H1 (cell line): ENCODE measurements around the gene LY6G6C. TPM values are rescaled to one million over a fixed set of nuclear protein-coding genes. Genes with fewer than 3 reads are reported as not detected.

Source experiments
- CTCF ChIA-PET: fragments of 300-600 bp; sonication (Branson Sonifier 250); formaldehyde crosslinking; loops from one replicate; lab custom pipeline; 2021; ENCODE audit not compliant: partially characterized antibody; lab: Charles Lee
- POLR2A ChIA-PET: fragments of 300-600 bp; sonication (Branson Sonifier 250); formaldehyde crosslinking; loops from one replicate; lab custom pipeline; 2021; ENCODE audit warnings: inconsistent platforms; ENCODE audit not compliant: partially characterized antibody; lab: Charles Lee
- DNase-seq, 2 experiments: peaks; one replicate each; pipeline versions ENCODE4 v3.0.0 to v3.0.0-alpha.2; 2010 to 2022; ENCODE audit warnings: low spot score in 2 of 2, low read depth in 1 of 2, mixed read lengths in 1 of 2
- FAIRE-seq: peaks from 2 replicates; lab custom pipeline; 2011; peaks lifted over from hg19 to GRCh38; lab: Jason Lieb, UNC
- H2AFZ ChIP-seq: 2 replicates; pipeline ENCODE4 v1.8.1; 2012; ENCODE audit warnings: low read length, inconsistent platforms
- H2AK5ac ChIP-seq: 2 replicates; pipeline ENCODE4 v1.6.1; 2013; ENCODE audit warnings: low read depth, low read length
- H2BK120ac ChIP-seq: replicated peaks from 2 replicates; pipeline ENCODE3; 2013; ENCODE audit warnings: low read depth, low read length, inconsistent platforms
- H2BK12ac ChIP-seq: 2 replicates; pipeline ENCODE4 v1.6.1; 2013; ENCODE audit warnings: low read depth, low read length
- H2BK15ac ChIP-seq: 2 replicates; pipeline ENCODE4 v1.6.1; 2013; ENCODE audit warnings: low read length
- H2BK20ac ChIP-seq: 2 replicates; pipeline ENCODE4 v1.6.1; 2013; ENCODE audit warnings: low read length
- H2BK5ac ChIP-seq: 2 replicates; pipeline ENCODE4 v1.6.1; 2013; ENCODE audit warnings: low read depth, low read length
- H3K14ac ChIP-seq: 2 replicates; pipeline ENCODE4 v1.6.1; 2013; ENCODE audit warnings: inconsistent platforms; ENCODE audit not compliant: insufficient read length
- H3K18ac ChIP-seq: 2 replicates; pipeline ENCODE4 v1.6.1; 2013; ENCODE audit warnings: low read length; ENCODE audit errors: extremely low read depth
- H3K23ac ChIP-seq: 2 replicates; pipeline ENCODE4 v1.6.1; 2013; ENCODE audit warnings: inconsistent platforms; ENCODE audit not compliant: insufficient read length
- H3K23me2 ChIP-seq: 2 replicates; pipeline ENCODE4 v1.6.1; 2013; ENCODE audit warnings: low read depth, low read length
- H3K27ac ChIP-seq: 2 replicates; pipeline ENCODE4 v1.6.1; 2011; ENCODE audit warnings: low read depth, low read length, inconsistent platforms
- H3K27me3 ChIP-seq, 4 experiments: replicated peaks in 1 of 4; 1 replicate in 1 of 4; 2 replicates in 3 of 4; pipeline versions ENCODE4 v1.6.1 to v1.8.1; 2011 to 2013; ENCODE audit warnings: low read length in 3 of 4, mild to moderate bottlenecking in 3 of 4, inconsistent platforms in 2 of 4, mixed read lengths in 2 of 4, moderate library complexity in 1 of 4; ENCODE audit not compliant: control insufficient read depth in 3 of 4, insufficient read depth in 3 of 4; ENCODE audit errors: extremely low read depth in 1 of 4
- H3K36me3 ChIP-seq, 4 experiments: 2 replicates each; pipeline versions ENCODE4 v1.6.1 to v1.8.1; 2011 to 2013; ENCODE audit warnings: mild to moderate bottlenecking in 4 of 4, low read length in 3 of 4, moderate library complexity in 2 of 4, control low read depth in 1 of 4, inconsistent platforms in 1 of 4; ENCODE audit not compliant: insufficient read depth in 4 of 4, control insufficient read depth in 2 of 4
- H3K4ac ChIP-seq: replicated peaks from 2 replicates; pipeline ENCODE3; 2013; ENCODE audit warnings: low read length, low read depth, mixed read lengths, inconsistent platforms; ENCODE audit not compliant: insufficient read length
- H3K4me1 ChIP-seq, 4 experiments: replicated peaks in 1 of 4; 1 replicate in 1 of 4; 2 replicates in 3 of 4; pipeline versions ENCODE4 v1.6.1 to v1.8.1; 2011 to 2013; ENCODE audit warnings: low read length in 3 of 4, inconsistent platforms in 2 of 4, mixed read lengths in 1 of 4; ENCODE audit not compliant: insufficient read depth in 4 of 4, control insufficient read depth in 3 of 4
- H3K4me2 ChIP-seq, 2 experiments: 2 replicates each; pipeline versions ENCODE4 v1.6.1 to v1.8.1; 2011 to 2013; ENCODE audit warnings: low read depth in 2 of 2, low read length in 2 of 2, control low read depth in 1 of 2, inconsistent platforms in 1 of 2, mild to moderate bottlenecking in 1 of 2; ENCODE audit not compliant: insufficient read depth in 1 of 2
- H3K4me3 ChIP-seq, 4 experiments: fragments of 200-600, 300-600 bp in 1 of 4; sonication (generic), shearing (Covaris generic), sonication (Bioruptor Twin) in 1 of 4; 2 replicates each; pipeline versions ENCODE4 v1.5.1 to v1.8.1; 2011 to 2016; ENCODE audit warnings: low read length in 4 of 4, low read depth in 3 of 4, control low read depth in 2 of 4, inconsistent platforms in 2 of 4, mild to moderate bottlenecking in 2 of 4, mixed read lengths in 1 of 4, moderate library complexity in 1 of 4; ENCODE audit not compliant: insufficient read depth in 2 of 4; ENCODE audit errors: extremely low read depth in 1 of 4
- H3K56ac ChIP-seq: replicated peaks from 2 replicates; pipeline ENCODE3; 2013; ENCODE audit warnings: low read depth, mild to moderate bottlenecking, mixed read lengths, low read length, inconsistent platforms; ENCODE audit not compliant: insufficient read length
- H3K79me1 ChIP-seq: 2 replicates; pipeline ENCODE4 v1.6.1; 2013; ENCODE audit warnings: low read depth, low read length, control low read depth
- H3K79me2 ChIP-seq, 2 experiments: 2 replicates each; pipeline versions ENCODE4 v1.6.1 to v1.8.1; 2012 to 2013; ENCODE audit warnings: low read length in 2 of 2, mild to moderate bottlenecking in 2 of 2, inconsistent platforms in 1 of 2; ENCODE audit not compliant: insufficient read depth in 2 of 2, control insufficient read depth in 1 of 2
- H3K9ac ChIP-seq, 4 experiments: replicated peaks in 1 of 4; 1 replicate in 1 of 4; 2 replicates in 3 of 4; pipeline versions ENCODE4 v1.6.1 to v1.8.1; 2011 to 2013; ENCODE audit warnings: low read depth in 3 of 4, low read length in 3 of 4, control low read depth in 2 of 4, mild to moderate bottlenecking in 2 of 4, moderate library complexity in 2 of 4, inconsistent platforms in 1 of 4; ENCODE audit errors: extremely low read depth in 1 of 4
- H3K9me3 ChIP-seq, 2 experiments: 2 replicates each; pipeline versions ENCODE4 v1.6.1 to v1.8.1; 2012 to 2013; ENCODE audit warnings: mild to moderate bottlenecking in 2 of 2, moderate library complexity in 2 of 2, control low read depth in 1 of 2, inconsistent platforms in 1 of 2, low read depth in 1 of 2, low read length in 1 of 2, mixed read lengths in 1 of 2; ENCODE audit not compliant: insufficient read depth in 2 of 2
- H4K20me1 ChIP-seq, 2 experiments: replicated peaks in 1 of 2; 2 replicates each; pipeline versions ENCODE3 to v1.8.1; 2011 to 2013; ENCODE audit warnings: inconsistent platforms in 2 of 2, low read length in 2 of 2, mild to moderate bottlenecking in 1 of 2; ENCODE audit not compliant: insufficient read depth in 2 of 2, control insufficient read depth in 1 of 2
- H4K5ac ChIP-seq: 2 replicates; pipeline ENCODE4 v1.6.1; 2013; ENCODE audit warnings: low read length, low read depth, mixed read lengths, inconsistent platforms; ENCODE audit not compliant: insufficient read length
- H4K8ac ChIP-seq: 2 replicates; pipeline ENCODE4 v1.8.0; 2013; ENCODE audit warnings: mild to moderate bottlenecking, moderate library complexity, low read length, inconsistent platforms; ENCODE audit not compliant: insufficient read depth; ENCODE audit errors: extremely low read depth
- H4K91ac ChIP-seq: replicated peaks from 2 replicates; pipeline ENCODE3; 2013; ENCODE audit warnings: low read length, mixed read lengths, inconsistent platforms; ENCODE audit not compliant: insufficient read length
- BCL11A ChIP-seq, 2 experiments: IDR thresholded peaks; one replicate each; pipeline ENCODE4 v1.6.1; 2011; ENCODE audit warnings: low read depth in 2 of 2, low read length in 2 of 2, mild to moderate bottlenecking in 2 of 2
- CHD2 ChIP-seq: IDR thresholded peaks from 2 replicates; pipeline ENCODE4 v1.6.1; 2012; ENCODE audit warnings: low read length, improper control_type of control experiment
- CREB1 ChIP-seq: IDR thresholded peaks from 2 replicates; pipeline ENCODE4 v1.6.1; 2012; ENCODE audit warnings: inconsistent platforms
- CTCF ChIP-seq, 3 experiments: IDR thresholded peaks; 1 replicate in 2 of 3; 2 replicates in 1 of 3; pipeline versions ENCODE4 v1.5.1 to v1.6.1; 2011; ENCODE audit warnings: low read length in 3 of 3, mild to moderate bottlenecking in 3 of 3, inconsistent platforms in 2 of 3, low read depth in 1 of 3, moderate library complexity in 1 of 3; ENCODE audit not compliant: insufficient read depth in 1 of 3; ENCODE audit errors: control extremely low read depth in 1 of 3
- FOSL1 ChIP-seq: IDR thresholded peaks from 2 replicates; pipeline ENCODE4 v1.6.1; 2011; ENCODE audit warnings: mild to moderate bottlenecking, low read depth, low read length, moderate library complexity; ENCODE audit not compliant: insufficient read depth
- WGBS, 2 experiments: shearing (Covaris generic) in 1 of 2; methylation state at CpG; one replicate each; pipeline versions ENCODE4 v1.1.6 to v1.1.7; 2013 to 2015; ENCODE audit warnings: low lambda C conversion rate in 2 of 2, mixed read lengths in 2 of 2, inconsistent platforms in 1 of 2, low coverage in 1 of 2, missing lambda C conversion rate in 1 of 2; ENCODE audit not compliant: insufficient replicate concordance in 2 of 2, insufficient coverage in 1 of 2, insufficient read length in 1 of 2; ENCODE audit errors: extremely low coverage in 1 of 2, missing lambda C conversion rate in 1 of 2; 5-methylcytosine and 5-hydroxymethylcytosine counted together
- polyA plus RNA-seq, 7 experiments: library from polyadenylated mRNA; depleted of rRNA in 3 of 7; stranded (reverse) in 5 of 7; unstranded in 2 of 7; fragments of >200 nt in 5 of 7; fragments of 200-250 nt in 2 of 7; gene quantifications; 1 replicate in 5 of 7; 2 replicates in 1 of 7; 4 replicates in 1 of 7; pipeline versions ENCODE4 v1.2.1 to v1.2.3, GENCODE V29; 2011 to 2013; ENCODE audit warnings: missing spikeins in 2 of 7, mixed read lengths in 2 of 7
- total RNA-seq: library from RNA; stranded (reverse); fragmentation: NEBNext Ultra II Directional; extraction: Animal tissue kit (Norgen Biotek cat#: 25700); gene quantifications from 2 replicates; pipeline ENCODE4 v1.2.1, GENCODE V29; 2021

Gene LY6G6C
- total and polyA plus RNA-seq, 2 of the 8 experiments (the other 6 are each of a cell fraction or from before 2014, with no cell fraction given): 0.23 TPM; not detected in 1

GRCh38 chr6:31752739-31753319, 31.3 kb upstream of the LY6G6C start:
- POLR2A ChIA-PET: interaction anchor here (0.7 to 4.8 kb wide), 14 partner anchors 8 to 88 kb away, joined by 3 to 33 read pairs (median 4); partner anchors contain the start of genes CLIC1, GPANK1, LY6G6C and LY6G6F
- H3K23ac ChIP-seq: no peak overlapping the region
- no peak overlapping the region for H2BK12ac ChIP-seq
- H3K36me3 ChIP-seq: peaks cover 0 to 3% (median 0%) of the 10 kb centered on the region in 4 experiments; a peak in 1 of 8 replicates
- FAIRE-seq (no peak), DNase-seq (no peak)
- WGBS, 2 experiments: 79% methylated on average over 8 of the region's 8 CpGs; no CpG with 5 or more reads in 1 of the 2 experiments
- H3K4me3 ChIP-seq: no peak overlapping the region
- H3K9ac ChIP-seq: no peak overlapping the region
- H3K79me2 ChIP-seq: no peaks in the 10 kb centered on the region
- H2BK5ac ChIP-seq: no peak overlapping the region
- no peaks in the 10 kb centered on the region for H3K79me1 ChIP-seq
- no peaks in the 10 kb centered on the region for H4K20me1 ChIP-seq
- H3K4ac ChIP-seq: no peak overlapping the region
- no peak overlapping the region for H3K14ac ChIP-seq
- no peak overlapping the region for H2BK15ac ChIP-seq
- no peak overlapping the region for H3K18ac ChIP-seq
- CTCF ChIA-PET: interaction anchor here (0.5 to 4.2 kb wide), 9 partner anchors 13 to 709 kb away, joined by 3 to 25 read pairs (median 4); partner anchors contain the start of gene MSH5
- no peak overlapping the region for H2AK5ac ChIP-seq
- H3K27ac ChIP-seq: no peak overlapping the region
- no peak overlapping the region for H3K56ac ChIP-seq
- H3K4me1 ChIP-seq: no peaks in the 10 kb centered on the region
- no peak overlapping the region for H4K91ac ChIP-seq
- no peak overlapping the region for H2BK120ac ChIP-seq
- H2BK20ac ChIP-seq: no peak overlapping the region
- H3K27me3 ChIP-seq: no peaks in the 10 kb centered on the region
- no peak overlapping the region for H4K5ac ChIP-seq
- TF ChIP-seq CTCF (IDR thresholded peaks at IDR 0.05; ENCODE audit: control extremely low read depth in 1 of 3, insufficient read depth in 1 of 3, low read depth in 1 of 3, low read length in 3 of 3): no peak
- no peak for TF ChIP-seq FOSL1
- TF ChIP-seq CHD2: no peak
- TF ChIP-seq BCL11A (IDR thresholded peaks at IDR 0.05; ENCODE audit: low read depth in 2 of 2, low read length in 2 of 2): no peak
- no peak for TF ChIP-seq CREB1
- no peak overlapping the region for H2AFZ ChIP-seq
- H3K4me2 ChIP-seq: no peak overlapping the region
- no peak overlapping the region for H4K8ac ChIP-seq
- H3K23me2 ChIP-seq: no peaks in the 10 kb centered on the region
- no peaks in the 10 kb centered on the region for H3K9me3 ChIP-seq
